KMS-11 (cell line): Measurements from ENCODE around the gene NINJ1.

Source experiments
- H2AFZ ChIP-seq: fragments of 200-600 bp; sonication (generic); 2 replicates; pipeline ENCODE4 v1.6.1; 2016; ENCODE audit warnings: antibody characterized with exemption, mixed run types, low read depth
- H3K27ac ChIP-seq: fragments of 200-600 bp; sonication (generic); 2 replicates; pipeline ENCODE4 v1.6.1; 2016; ENCODE audit warnings: mild to moderate bottlenecking, mixed run types
- H3K27me3 ChIP-seq: fragments of 200-600 bp; sonication (generic); 2 replicates; pipeline ENCODE4 v1.6.1; 2017; ENCODE audit warnings: mild to moderate bottlenecking, low read depth, mixed run types, moderate library complexity; ENCODE audit not compliant: insufficient read depth
- H3K36me3 ChIP-seq: fragments of 200-600 bp; sonication (generic); 2 replicates; pipeline ENCODE4 v1.6.1; 2017; ENCODE audit warnings: mild to moderate bottlenecking, mixed run types; ENCODE audit not compliant: insufficient read depth
- H3K4me1 ChIP-seq: fragments of 200-600 bp; sonication (generic); 2 replicates; pipeline ENCODE4 v1.6.1; 2016; ENCODE audit warnings: mild to moderate bottlenecking, low read depth, mixed run types; ENCODE audit not compliant: poor library complexity, severe bottlenecking
- H3K4me2 ChIP-seq: fragments of 200-600 bp; sonication (generic); 2 replicates; pipeline ENCODE4 v1.7.0; 2016; ENCODE audit warnings: mild to moderate bottlenecking, mixed run types
- H3K4me3 ChIP-seq: fragments of 200-600 bp; sonication (generic); IDR thresholded peaks from 2 replicates; pipeline ENCODE4 v1.6.1; 2017; ENCODE audit warnings: low read depth, low read length, mixed read lengths; ENCODE audit not compliant: insufficient read depth
- H3K79me2 ChIP-seq: fragments of 200-600 bp; sonication (generic); 2 replicates; pipeline ENCODE4 v1.6.1; 2016; ENCODE audit warnings: low read depth, mixed run types; ENCODE audit not compliant: insufficient read depth
- H3K9ac ChIP-seq: fragments of 200-600 bp; sonication (generic); 2 replicates; pipeline ENCODE4 v1.6.1; 2016; ENCODE audit warnings: mild to moderate bottlenecking, mixed run types
- H4K20me1 ChIP-seq: fragments of 200-600 bp; sonication (generic); 2 replicates; pipeline ENCODE4 v1.6.1; 2016; ENCODE audit warnings: mild to moderate bottlenecking, mixed run types; ENCODE audit not compliant: insufficient read depth
- TF ChIP-seq, protein P1 (sequence below): fragments of 200-600 bp; sonication (generic); conservative IDR thresholded peaks from 2 replicates; pipeline ENCODE4 v1.6.1; 2017; ENCODE audit warnings: low read depth, mild to moderate bottlenecking, antibody characterized with exemption, low read length, moderate library complexity, mixed read lengths

NINJ1 gene

DNA sequence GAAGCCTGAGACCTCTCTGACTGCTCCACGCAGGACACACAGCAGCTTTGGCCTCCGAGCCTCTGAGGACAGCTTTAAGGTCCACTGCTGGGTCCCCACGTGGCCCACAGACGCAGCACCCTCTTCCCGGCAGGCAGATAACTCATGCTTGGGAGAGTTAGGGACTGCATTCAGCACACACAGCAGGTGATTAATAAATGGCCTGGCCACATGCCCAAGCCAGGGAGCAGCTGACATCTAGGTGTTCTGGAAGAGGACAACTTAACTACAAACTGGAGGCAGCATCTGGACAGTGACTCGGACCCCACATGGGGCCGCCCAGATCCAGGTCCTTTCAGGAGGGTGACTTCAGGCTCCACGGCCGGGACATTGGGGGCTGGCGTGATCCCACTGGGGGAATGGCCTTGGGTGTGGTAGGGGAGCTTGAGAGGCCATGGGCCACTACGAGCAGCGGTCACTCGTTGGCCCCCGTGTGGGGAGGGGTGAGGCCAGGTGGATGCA lies 11.3 kb downstream of the NINJ1 start:
- H2AFZ ChIP-seq, result no peak overlapping the region

DNA sequence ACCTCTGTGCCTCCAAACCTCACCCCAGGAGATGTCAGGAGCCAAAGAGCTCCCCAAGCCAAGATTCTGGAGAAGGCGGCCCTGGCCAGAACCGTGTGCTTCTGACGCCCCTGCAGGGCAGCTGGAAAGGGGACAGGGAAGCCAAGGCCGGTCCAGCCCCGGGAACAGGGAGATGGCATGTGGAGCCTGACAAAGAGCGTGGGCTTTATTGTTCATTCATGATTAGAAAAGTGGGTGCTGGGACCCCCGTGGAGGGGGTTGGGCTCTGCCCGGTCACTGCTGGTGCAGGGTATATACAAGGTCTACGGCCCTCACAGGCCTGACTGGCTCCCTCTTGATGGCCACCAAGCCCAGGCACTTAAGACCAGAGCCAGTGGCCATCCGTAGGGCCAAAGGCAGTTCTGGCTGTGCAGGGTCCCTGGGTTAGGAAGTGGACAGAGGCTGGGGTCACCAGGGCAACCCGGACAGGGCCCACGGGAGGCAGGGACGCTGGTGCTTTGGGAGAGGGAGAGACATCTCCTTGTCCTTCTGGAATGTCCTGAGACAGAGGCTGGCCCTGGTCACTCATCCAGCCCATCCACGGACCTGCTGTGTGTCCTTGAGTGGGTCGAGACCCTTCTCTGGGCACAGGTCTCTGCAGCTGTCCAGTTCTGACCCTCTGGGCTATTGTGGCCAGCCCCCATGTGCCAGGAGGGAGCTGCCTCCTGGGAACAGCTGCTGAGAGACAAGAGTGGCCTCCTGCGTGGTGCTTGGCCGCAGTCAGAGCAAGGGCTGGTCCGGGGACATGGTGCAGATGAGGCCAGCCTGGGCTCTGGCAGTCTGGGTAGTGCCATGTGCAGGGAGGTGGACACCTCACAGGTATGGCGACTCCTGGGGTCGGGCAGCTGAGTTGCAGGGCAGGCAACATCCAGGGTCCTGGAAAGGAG lies 12.5 kb downstream of the NINJ1 start:
- TF ChIP-seq, protein P1, sequence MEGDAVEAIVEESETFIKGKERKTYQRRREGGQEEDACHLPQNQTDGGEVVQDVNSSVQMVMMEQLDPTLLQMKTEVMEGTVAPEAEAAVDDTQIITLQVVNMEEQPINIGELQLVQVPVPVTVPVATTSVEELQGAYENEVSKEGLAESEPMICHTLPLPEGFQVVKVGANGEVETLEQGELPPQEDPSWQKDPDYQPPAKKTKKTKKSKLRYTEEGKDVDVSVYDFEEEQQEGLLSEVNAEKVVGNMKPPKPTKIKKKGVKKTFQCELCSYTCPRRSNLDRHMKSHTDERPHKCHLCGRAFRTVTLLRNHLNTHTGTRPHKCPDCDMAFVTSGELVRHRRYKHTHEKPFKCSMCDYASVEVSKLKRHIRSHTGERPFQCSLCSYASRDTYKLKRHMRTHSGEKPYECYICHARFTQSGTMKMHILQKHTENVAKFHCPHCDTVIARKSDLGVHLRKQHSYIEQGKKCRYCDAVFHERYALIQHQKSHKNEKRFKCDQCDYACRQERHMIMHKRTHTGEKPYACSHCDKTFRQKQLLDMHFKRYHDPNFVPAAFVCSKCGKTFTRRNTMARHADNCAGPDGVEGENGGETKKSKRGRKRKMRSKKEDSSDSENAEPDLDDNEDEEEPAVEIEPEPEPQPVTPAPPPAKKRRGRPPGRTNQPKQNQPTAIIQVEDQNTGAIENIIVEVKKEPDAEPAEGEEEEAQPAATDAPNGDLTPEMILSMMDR, result no peak
- H3K36me3 ChIP-seq, result no peaks in the 10 kb centered on the region

More for the DNA sequence above, 11.3 kb downstream of the NINJ1 start:
- no peaks in the 10 kb centered on the region for H4K20me1 ChIP-seq
- H3K27ac ChIP-seq, result no peak overlapping the region
- no peak overlapping the region for H3K4me2 ChIP-seq
- no peak overlapping the region for H3K4me3 ChIP-seq
- H3K4me1 ChIP-seq, result no peaks in the 10 kb centered on the region
- H3K9ac ChIP-seq, result no peak overlapping the region
- TF ChIP-seq, protein P1, result no peak
- H3K27me3 ChIP-seq, result no peaks in the 10 kb centered on the region
- no peaks in the 10 kb centered on the region for H3K36me3 ChIP-seq
- H3K79me2 ChIP-seq, result no peaks in the 10 kb centered on the region

DNA sequence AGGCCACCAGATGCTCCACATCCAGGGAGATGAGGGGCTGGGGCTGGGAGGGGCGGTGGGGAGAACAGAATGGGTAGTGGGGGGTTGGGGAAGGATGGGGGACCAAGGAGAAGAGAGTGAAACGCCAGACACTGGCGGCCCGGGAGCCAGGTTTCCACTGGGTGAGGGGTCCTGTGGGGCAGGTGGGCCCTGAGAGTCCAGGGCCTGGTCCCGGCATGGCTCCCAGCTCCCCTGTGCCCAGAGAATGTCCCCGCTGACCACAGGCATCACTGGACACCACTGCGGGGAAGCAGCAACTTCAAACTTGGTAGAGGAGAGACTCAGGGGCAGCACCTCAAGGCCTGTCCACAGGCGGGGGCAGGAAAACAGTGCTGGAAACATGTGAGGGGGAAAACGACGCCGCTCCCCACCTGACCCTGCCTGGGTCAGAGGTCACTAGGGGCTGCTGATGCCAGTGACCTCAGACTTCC lies 13.2 kb downstream of the NINJ1 start:
- Histone ChIP-seq H2AFZ (no peak overlapping the region), H3K9ac (no peak overlapping the region), H3K36me3 (no peaks in the 10 kb centered on the region), H3K4me2 (no peak overlapping the region), H3K27me3 (no peaks in the 10 kb centered on the region), H3K27ac (no peak overlapping the region), H4K20me1 (no peaks in the 10 kb centered on the region), H3K4me1 (no peaks in the 10 kb centered on the region), H3K79me2 (no peaks in the 10 kb centered on the region), H3K4me3 (no peak overlapping the region)
- TF ChIP-seq, protein P1, result no peak

More for the DNA sequence above, 12.5 kb downstream of the NINJ1 start:
- no peak overlapping the region for H3K4me2 ChIP-seq
- H3K9ac ChIP-seq, result no peak overlapping the region
- no peaks in the 10 kb centered on the region for H3K79me2 ChIP-seq
- no peaks in the 10 kb centered on the region for H3K27me3 ChIP-seq
- H3K4me1 ChIP-seq, result no peaks in the 10 kb centered on the region
- no peak overlapping the region for H3K27ac ChIP-seq
- H4K20me1 ChIP-seq, result no peaks in the 10 kb centered on the region
- no peak overlapping the region for H2AFZ ChIP-seq
- H3K4me3 ChIP-seq, result no peak overlapping the region

DNA sequence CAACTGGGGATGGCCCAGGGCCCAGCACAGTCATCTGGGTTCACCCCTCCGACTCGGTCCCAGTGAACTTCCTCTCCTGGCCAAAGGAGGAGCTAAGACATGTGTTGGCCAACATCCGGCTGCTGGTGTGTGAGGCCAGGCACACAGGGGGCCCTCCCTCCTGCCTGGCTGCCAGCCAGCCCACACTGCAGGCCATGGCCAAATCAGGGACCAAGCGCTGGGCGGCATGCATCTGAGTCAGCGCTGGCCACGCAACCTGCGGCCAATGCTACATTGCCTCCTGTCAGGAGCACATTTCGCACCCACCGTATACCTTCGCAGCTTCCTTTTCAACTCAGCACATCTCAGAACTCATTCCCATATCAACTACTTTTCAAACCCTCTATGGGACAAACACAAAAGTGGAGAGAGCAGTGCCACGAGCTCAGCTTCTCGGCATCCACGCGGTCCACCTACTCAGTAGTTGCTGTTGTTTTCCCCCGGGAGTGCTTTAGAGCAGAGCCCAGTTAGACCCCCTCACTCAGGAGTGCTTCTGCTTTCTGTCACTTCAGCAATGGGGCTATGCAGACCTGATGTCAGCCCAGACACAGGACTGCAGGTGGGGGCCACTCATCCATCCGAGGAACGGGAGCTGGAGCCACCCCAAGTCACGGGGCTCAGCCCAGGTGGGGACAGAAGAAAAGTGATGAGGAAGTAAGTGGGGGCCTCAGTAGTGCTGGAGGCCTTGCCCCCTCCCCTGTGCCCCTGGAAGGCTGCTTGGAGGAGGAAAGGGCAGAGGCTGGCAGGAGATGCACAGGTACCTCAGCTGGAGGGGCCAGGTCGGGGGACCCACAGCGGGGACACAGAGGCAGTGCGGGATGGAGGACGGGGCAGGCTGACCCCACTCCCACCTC lies 13.9 kb downstream of the NINJ1 start:
- H3K4me3 ChIP-seq, result no peak overlapping the region
- H3K9ac ChIP-seq, result no peak overlapping the region
- no peaks in the 10 kb centered on the region for H3K4me1 ChIP-seq
- no peak overlapping the region for H2AFZ ChIP-seq
- TF ChIP-seq, protein P1, result no peak
- no peak overlapping the region for H3K27ac ChIP-seq
- no peaks in the 10 kb centered on the region for H3K36me3 ChIP-seq
- H3K79me2 ChIP-seq, result no peaks in the 10 kb centered on the region
- H4K20me1 ChIP-seq, result no peaks in the 10 kb centered on the region
- H3K4me2 ChIP-seq, result no peak overlapping the region
- no peaks in the 10 kb centered on the region for H3K27me3 ChIP-seq
